Epithelial cell of prostate (primary cell): ENCODE data around the gene PRR18.

Experiments
- DNase-seq: peaks from one replicate; pipeline ENCODE4 v3.0.0-alpha.2; 2011; ENCODE audit warnings: low read depth, low spot score
- H3K27ac ChIP-seq: fragments of 450-650 bp; 2 replicates; pipeline ENCODE4 v1.5.1; 2017; ENCODE audit warnings: mild to moderate bottlenecking

PRR18 gene

DNA sequence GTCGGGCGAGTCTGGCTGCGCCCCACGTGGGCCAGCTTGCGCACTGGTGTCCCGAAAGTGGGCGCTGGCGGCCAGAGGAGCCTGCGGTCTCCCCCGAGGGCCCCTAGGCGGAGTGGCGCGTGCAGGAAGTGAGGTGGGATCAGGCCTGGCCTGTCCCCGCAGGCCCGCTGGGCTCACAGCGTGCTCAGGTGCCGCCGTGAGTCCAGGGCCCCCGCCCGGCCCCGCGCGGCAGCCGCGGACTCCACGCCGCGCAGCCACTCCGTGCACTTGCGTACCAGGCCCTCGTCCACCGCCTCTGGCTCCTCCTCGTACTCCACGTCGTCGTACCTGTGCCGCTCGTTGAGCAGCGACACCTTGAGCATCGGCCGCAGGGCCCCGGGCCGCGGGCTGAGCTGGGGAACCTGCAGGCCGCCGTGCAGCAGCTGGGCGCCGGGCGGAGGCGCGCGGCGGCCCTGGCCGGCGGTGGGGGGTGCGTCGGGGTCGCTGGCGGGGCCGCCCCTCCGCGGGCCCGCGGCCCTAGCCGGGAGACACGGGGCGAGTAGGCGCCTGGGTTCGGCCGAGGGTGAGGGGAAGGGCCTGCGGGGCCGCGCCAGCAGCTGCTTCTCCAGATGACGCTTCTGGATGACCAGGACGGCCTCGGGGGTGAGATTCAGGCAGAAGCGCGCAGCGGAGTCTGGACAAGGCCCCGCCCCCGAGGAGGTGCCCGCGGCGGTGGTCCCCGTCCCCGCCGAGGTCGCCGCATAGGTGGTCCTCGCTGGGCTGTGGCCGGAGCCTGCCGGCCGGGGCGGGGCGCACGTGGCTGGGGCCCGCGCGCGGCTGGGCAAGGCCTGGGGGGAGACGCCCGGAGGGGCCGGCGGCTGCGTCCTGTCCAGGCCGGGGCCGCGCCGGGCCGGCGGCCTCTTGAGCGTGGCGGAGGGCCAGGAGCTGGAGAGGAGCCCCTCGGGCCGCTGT is 835 bp downstream of the PRR18 start:
- H3K27ac ChIP-seq, result no peak overlapping the region
- no peak for DNase-seq

DNA sequence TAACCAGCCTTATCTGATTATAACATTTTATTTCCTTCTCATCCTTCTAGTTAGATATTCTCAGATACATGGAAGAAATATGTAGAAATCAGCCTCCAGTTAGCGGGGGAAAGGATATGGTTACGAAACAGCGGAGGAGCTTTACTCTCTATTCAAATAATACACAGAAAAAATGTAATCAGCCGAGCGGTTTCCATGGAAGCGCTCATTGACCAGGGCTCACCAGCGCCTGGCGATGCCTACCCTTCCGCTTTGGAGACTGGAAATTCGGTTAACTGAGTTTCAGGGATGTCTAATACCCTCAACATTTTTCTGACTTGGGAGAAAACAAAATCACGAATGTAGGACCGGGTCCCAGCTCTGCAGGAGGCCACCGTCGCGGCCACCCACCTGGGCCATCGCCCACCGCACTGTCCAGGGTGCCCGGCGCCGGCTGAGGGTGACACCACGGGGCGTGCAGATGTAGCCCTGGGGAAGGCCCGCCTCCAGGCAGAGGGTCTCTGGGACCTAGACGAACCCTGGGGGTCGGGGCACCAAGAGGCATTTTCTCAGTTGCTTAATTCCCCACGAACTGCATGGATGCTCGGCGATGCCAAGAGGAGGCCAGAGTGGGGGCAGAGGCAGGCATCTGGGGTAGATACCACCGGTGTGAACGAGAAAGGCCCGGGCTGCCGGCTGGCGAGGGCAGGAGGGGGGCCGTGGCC is 1.7 kb downstream of the PRR18 start:
- DNase-seq, result no peak
- H3K27ac ChIP-seq, result no peak overlapping the region

DNA sequence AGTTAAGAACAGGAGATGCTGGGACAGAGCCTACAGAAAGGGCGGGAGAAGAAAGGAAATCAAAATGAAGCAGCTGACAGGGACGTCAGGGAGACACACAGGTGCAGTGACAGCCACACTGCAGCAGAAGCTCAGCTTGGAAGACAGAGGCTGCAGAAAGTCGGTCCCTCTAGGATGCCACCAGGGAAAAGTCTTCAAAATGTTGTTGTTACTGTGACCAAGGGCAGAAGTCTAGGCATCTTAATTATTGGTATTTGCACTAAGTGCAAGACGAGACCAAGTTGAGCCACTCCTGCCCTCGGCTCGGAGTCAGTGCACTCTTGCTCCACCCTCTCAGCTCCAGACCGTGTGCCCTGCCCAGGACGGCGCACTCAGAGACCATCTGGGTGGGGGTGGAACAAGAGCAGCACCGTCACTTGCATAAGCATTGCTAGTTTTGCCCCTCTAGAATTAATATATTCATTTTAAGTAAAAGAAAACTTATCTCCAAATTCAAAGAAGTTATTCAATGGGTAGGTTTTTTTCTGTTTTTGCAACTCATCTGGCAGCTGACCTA is 2.6 kb downstream of the PRR18 start:
- no peak overlapping the region for H3K27ac ChIP-seq
- DNase-seq, result no peak

GRCh38 chr6:166304106-166304505 is 4.1 kb downstream of the PRR18 start:
- H3K27ac ChIP-seq, result no peak overlapping the region
- DNase-seq, result no peak

- no peak overlapping the region for H3K27ac ChIP-seq
- no peak for DNase-seq
Observed at GRCh38 chr6:166301611-166302529, 6.3 kb downstream of the PRR18 start.

- DNase-seq, result no peak
Observed at GRCh38 chr6:166300357-166300987, 7.7 kb downstream of the PRR18 start.

DNA sequence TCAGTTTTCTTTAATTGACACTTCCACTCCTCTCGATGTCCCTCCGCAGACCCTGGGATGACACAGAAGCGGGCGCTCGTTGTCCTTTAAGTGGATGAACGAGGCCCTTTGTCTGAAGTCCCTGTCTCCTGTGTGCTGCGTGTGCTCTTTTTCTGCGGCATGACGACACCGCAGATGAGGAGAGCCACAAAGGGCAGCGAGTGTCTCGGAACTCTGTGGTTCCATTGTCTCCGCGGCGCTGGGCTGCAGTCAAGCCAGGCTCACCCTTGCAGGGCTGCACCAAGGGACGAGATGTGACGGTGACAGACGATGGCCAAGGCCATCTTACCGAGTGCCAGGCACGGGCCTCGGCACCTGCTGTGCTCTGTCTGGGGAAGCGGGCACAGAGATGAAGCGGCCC is 10.6 kb downstream of the PRR18 start:
- DNase-seq, result no peak
- H3K27ac ChIP-seq, result no peak overlapping the region

More at GRCh38 chr6:166300357-166300987, 7.7 kb downstream of the PRR18 start:
- no peak overlapping the region for H3K27ac ChIP-seq

DNA sequence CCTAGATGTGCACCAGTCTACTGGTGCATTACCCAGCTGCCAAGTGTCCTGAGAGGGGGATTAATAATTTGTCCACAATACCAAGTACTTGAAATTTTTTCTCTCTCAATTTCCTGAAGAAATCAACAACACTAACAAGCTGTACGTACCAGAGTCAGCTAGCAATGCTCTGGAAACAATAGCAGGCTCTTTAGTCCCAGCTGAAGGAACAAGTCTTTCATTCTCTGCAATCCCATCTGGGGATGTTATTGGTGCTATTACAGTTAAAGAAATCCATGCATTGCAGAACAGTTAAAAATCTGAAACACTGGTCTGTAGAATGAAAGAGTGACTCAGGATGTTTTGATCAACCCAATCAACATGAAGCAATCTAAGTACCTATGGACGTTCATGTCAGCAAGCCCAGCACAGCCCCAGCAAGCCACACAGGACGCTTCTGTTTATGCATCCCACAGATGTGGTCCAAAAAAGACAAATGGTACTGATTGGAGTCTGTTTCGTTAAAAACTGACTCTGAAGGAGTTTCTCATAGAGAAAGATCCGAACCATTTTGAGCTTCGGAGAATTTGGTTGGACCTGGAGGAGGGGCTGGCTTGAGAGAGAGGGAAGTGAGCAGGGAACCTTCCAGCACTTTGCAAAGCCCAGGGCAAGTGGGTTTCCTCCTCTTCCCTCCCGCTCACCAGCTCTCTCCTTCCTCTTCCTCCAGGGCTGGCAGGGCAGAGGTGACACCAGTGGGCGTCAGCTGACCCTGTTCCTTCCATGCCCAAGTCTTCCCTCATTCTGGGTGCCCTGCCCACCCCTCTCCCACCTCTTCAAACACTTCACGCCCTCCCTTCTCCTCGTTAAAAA is 11.9 kb downstream of the PRR18 start:
- no peak for DNase-seq

GRCh38 chr6:166293731-166294584 is 14.2 kb downstream of the PRR18 start:
- DNase-seq, result no peak

More for the DNA sequence above, 11.9 kb downstream of the PRR18 start:
- no peak overlapping the region for H3K27ac ChIP-seq

DNA sequence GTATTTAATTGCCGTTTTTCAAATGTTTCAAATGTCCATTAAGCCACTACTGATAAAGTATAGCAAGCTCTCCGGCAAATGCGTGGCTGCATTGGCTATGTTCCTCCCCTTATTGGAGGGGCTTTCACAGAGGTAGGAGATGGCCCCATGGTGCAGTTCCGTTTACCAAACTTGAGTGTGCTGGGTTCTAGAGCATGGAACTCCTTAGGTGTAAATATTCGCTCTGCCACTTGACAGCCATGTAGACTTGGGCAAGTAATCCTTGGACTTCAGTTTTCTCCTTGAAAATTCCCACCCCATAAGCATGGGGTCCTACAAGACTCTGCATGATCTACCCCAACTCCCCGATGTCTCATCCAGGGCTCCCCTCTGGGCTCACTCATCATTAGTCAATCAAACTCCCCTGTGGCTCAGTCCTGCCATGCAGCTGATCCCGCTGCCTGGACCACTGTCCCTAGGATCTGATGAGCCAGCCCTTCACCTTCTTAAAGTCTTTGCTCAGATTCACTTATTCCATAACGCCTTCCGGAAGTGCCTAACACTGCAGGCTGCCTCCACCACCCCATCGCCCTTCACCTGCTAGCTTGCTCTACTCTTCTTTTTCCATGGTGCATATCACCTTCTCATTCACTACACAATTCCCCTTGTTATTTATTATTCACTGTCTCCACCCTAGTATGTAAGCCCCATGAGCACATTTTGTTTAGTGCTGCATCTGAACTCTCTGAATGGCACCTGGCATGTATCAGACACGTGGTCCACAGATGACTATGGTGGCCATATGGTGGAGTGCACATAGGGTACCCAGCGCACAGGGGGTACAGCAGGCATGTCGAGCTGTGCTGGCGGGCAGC is 18.8 kb downstream of the PRR18 start:
- H3K27ac ChIP-seq, result no peak overlapping the region
- DNase-seq, result no peak

More at GRCh38 chr6:166293731-166294584, 14.2 kb downstream of the PRR18 start:
- no peak overlapping the region for H3K27ac ChIP-seq

DNA sequence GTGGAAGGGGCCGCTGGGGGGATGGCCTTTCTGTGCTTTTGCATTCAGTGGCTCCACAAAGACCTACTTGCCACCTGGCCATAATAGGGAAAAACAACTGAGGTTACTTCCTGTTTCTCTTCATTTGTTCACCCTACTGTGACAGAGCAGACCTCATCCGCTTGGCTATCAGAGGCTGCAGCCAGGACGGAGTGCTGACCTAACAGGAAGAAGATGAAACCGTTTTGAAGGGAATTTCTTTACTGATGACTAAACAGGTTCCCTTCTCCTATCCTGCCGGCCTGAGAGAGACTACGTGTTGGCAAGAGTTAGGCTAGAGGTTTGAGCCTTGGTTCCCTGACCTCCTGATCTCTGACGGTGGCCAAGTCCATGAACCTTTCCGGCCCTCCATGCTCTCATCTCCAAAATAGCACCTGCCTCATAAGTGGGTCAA is 21.3 kb downstream of the PRR18 start:
- DNase-seq, result no peak
- H3K27ac ChIP-seq, result no peak overlapping the region

GRCh38 chr6:166285233-166285632 is 23.0 kb downstream of the PRR18 start:
- no peak overlapping the region for H3K27ac ChIP-seq
- DNase-seq, result no peak

DNA sequence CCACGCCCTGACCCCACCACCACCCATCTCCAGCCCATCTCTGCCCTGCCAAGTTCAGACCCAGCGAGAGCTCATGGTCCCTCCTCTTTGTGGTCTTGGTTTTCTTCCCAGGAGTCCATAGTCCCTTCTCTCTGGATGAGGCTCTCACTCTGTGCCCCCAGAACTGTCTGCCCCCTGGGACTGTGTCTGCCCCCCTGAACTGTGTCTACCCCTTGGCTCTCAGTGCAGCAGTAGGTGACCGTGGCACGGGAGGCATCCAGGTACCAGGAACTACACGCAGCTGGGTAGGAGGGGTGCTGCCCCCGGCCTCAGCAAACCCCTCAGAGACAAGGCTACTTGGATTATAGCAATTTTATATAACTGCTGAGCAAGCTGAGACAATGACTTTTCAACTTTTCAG is 23.6 kb downstream of the PRR18 start:
- no peak overlapping the region for H3K27ac ChIP-seq
- DNase-seq, result no peak

DNA sequence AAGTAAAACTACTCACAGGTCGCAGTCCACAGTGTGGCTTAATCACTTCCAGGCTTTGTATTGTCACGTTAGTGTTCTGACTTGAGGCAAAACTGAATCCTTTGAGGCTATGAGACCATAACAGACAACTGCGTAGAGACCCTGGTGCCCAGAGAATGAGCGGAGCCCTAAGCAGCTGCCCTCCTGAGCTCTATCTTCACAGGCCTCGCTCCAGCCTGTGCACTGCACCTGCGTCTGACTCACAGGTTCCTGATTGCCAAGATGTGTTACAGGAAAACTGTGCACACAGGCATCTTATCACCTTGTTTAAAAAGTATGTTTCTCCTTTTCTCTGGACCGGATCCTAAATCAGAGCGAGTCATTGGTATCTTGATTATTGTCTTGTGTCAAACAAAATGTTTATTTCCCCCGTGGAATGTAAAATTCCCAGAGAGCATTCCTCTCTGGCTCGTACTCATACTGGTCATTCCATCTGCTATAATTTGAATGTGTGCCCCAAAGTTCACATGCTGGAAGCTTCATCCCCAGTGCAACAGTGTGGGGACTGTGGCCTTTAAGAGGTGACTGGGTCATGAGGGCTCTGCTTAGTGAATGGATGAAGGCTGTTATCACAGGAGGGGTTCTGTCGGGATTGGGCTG is 25.7 kb downstream of the PRR18 start:
- no peak overlapping the region for H3K27ac ChIP-seq
- DNase-seq, result no peak

GRCh38 chr6:166281104-166281503 is 27.1 kb downstream of the PRR18 start:
- no peak for DNase-seq
- no peak overlapping the region for H3K27ac ChIP-seq

GRCh38 chr6:166279393-166279679 is 28.9 kb downstream of the PRR18 start:
- no peak for DNase-seq
- H3K27ac ChIP-seq, result no peak overlapping the region
